Upper lobe of left lung (tissue), 4 donors: ENCODE measurements around the gene STK33.
"Not testable (repeated sequence)": the region's sequence is repeated elsewhere in the genome, so short reads cannot be mapped to it uniquely, and the experiment has no call there.

Source experiments
- CTCF ChIP-seq, 6 experiments: fragments of 450-650 bp in 4 of 6; fragments of 200-600 bp in 2 of 6; sonication (generic) in 2 of 6; IDR thresholded peaks; one replicate each; pipeline ENCODE4 v1.5.1; 2016 to 2019; ENCODE audit warnings: antibody characterized with exemption in 6 of 6
- EP300 ChIP-seq, 4 donors: sonication (generic); formaldehyde crosslinking; IDR thresholded peaks; one replicate each; pipeline ENCODE4 v1.5.1; 2017; ENCODE audit warnings: antibody characterized with exemption in 4 of 4, control low read depth in 2 of 4

GRCh38 chr11:8467356-8467755 is 126.7 kb downstream of the STK33 start:
- not testable (repeated sequence) for TF ChIP-seq CTCF, EP300 (IDR thresholded peaks at IDR 0.05)
